Stimulated activated CD8-positive, alpha-beta memory T cell treated with anti-CD3 and anti-CD28 coated beads, Interleukin-7, amount 100 ng/mL, for 24 hours (primary cell): ENCODE data around the gene KPNA1.
"Not testable (repeated sequence)": the region's sequence is repeated elsewhere in the genome, so short reads cannot be mapped to it uniquely, and the experiment has no call there.

Experiments
- DNase-seq: peaks from one replicate; pipeline ENCODE4 v3.0.0-alpha.2; 2020; ENCODE audit warnings: low read depth

The KPNA1 gene

DNA sequence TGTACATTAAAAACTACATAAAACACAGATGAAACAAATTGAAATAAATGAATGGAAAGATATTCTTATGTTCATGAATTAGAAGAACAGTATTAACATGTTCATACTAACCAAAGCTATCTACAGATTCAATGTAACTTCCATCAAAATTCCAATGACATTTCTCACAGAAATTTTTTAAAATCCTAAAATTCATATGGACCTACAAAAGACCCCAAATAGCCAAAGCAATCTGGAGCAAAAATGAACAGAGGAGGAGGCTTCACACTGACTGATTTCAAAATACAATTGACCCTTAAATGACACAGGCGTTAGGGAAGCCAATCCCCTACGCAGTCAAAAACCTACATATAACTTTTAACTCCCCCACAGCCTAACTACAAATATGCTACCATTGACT, 39.4 kb downstream of the KPNA1 start:
- no peak for DNase-seq

DNA sequence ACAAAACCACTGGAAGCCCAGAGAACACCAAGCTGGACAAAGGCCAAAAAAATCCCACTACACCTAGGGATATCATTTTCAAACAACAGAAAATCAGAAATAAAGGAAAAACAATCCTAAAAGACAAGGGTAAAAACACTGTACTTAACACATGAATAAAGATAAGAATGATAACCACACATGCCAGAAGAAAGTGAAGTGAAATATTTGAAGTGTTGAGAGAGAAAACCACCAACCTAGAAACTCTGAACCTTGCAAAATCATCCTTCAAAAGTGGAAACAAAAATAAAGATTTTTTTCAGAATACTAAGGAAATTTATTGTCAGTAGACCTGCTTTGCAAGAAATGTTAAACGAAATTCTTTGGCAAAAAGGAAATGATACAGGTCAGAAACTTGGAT, 45.1 kb downstream of the KPNA1 start:
- no peak for DNase-seq

DNA sequence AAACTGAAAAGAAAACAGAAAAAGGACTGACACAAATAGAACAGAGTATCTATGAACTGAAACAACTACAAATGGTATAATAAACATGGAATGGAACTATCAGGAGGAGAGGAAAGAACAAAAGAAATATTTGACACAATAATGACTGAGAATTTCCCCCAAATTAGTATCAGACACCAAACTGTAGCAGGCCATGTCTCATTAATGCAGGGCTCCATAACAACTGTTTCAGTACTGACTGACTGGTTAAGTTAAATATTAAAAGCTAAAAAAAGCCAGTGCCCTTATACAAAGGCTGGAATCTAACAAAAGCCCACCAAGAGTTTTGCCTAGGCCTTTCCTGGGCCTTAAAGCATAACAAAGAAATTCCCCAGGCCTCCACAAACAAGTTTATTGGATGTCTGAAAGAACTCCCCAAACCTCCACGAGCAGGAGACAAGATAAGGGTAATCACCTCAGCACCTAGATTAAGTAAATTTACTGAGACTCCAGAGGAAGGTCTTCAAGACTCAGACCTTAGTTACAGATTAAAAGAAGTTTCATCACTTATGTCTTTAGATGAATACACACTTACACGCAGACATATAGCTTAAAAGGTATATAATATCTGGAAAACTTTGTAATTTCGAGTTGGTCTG, 45.7 kb downstream of the KPNA1 start:
- DNase-seq: no peak

DNA sequence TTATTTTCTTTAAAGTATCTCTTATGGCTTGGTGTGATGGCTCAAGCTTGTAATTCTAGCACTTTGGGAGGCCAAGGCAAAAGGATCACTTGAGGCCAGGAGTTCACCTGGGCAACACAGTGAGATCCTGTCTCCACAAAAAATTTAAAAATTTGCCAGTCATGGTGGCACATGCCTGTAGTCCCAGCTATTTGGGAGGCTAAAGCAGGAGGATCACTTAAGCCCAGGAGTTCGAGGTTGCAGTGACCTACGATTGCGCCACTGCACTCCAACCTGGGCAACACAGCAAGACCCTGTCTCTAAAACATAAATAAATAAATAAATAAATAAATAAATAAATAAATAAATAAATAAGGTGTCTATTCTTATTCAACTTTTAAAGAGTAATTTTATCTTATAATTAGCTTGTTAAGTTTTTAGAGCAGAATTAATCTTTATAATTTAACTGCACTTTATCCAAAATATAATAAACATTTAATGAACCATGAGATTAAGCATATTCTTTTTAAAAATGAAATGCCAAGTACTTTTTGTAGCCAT, 48.0 kb downstream of the KPNA1 start:
- no peak for DNase-seq

DNA sequence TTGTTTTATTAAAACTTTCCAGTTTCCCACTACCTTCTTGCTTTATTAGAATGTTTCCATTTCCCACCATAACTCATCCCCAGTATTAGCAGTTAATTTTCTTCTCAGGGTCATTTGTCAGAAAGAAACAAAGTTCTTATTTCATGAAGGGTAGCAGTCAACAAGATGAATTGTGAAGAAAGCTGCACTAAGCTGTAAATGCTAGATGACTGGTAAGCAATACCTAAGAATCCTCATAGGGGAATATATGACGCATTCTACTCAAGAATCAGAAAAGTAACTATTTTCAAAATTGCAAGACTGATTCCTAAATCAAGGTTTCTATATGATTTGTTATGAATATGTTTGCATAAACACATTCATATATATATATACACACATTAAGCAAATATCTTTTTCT, 50.1 kb downstream of the KPNA1 start:
- no peak for DNase-seq

DNA sequence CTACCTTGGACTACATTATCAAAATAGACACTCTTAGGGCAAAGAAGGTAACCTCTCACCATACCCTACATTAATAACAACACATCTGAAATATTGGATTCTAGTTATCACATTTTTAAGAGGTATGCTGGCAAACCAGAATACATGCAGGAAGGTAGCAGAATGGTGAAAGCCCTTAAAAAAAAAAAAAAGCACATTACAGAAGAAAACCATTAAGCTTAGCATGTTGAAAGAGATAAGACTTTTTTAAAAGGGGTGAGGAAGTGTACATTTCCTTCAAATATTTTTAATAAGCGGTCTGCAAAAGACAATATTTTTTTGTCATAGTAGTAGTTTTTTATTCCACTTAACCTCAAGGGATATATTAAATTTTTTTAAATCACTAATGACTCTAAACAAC, 52.3 kb downstream of the KPNA1 start:
- no peak for DNase-seq

DNA sequence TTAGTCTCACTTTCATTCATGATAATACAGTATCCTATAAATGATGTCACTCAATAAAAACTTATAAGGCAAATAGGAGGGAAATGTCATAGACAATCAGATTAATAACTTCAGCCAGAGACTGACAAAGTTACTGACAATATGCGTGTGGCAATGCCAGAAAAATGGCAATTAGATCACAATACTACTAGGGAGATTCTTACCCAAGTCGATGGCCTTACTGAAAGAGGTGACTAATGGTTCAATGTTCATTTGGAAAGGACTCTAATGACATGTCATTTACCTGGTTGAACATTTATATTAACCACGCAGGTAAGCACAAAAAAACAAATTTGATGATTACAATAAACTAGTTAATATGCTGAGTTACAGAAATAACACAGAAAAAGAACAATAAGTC, 52.9 kb downstream of the KPNA1 start:
- DNase-seq: no peak

DNA sequence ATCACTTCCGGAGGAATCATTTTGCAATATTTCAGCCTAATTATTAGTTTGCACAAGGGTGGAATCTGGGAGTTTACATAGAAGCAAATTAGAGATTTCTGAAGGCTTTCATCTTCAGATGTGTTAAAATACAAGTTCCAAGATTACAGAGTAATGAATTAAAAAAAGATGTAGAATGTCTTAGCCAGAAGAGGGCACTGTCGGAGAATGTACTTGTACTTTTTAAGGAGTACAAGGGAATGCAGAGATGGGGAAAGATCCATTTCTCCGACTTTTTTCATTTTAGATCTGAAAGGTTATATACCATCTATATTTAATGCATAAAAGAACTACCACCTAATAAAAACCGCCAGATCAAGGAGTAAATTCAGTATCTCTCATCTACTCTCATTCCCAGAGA, 55.7 kb downstream of the KPNA1 start:
- no peak for DNase-seq

DNA sequence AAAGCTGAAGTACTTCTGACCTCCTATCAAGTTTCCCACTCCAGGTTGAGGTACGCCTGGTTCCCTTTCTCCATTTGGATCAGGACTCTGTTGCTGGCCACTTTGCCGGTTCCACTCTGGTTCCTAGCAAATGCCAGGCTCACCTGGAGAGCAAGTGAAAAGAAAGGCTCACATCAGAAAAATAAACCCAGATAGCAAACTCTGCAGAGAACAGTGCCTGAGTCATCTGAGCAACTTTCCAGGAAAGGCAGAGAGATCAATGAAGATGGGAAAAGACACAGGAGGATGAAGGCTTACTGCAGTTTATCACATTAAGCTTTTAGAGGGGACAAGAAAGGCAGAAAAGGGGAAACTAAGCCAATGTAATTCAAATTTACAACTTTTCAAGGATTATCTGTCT, 57.0 kb downstream of the KPNA1 start:
- no peak for DNase-seq

DNA sequence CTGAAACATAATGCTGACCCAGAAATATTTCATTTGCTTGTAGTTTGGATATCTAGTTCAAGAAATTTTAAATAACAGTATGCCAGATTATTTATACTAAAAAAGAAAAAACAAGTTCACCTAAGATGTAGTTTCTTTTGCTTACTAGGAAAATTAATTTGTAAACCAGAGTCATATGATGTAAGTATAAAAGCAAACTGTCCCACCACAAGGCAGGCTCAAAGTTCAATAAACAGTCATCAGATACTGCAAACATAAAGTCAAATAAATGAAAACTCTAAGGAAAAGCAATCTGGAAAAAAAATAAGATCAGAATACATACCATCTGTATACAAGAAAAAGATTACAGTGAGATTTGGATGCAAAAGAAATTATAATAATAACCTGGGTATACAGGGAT, 58.7 kb downstream of the KPNA1 start:
- DNase-seq: no peak

DNA sequence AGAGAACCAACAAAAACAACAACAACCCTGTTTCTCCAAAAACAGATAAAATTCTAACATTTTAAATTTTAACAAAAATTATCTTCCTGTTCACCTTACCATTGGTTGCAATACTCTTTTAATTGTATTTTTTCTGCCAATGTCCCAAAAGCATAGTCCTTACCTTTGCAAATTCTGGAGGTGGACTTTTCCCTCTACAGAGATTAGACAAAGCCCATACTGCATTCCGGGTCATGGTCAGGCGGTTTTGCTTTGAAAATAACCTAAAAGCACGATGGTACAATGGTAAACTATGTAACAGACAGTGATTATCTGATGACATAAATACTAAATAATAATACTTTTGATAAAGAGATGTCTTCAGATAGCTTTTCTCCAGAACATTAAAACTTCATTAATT, 63.4 kb downstream of the KPNA1 start:
- DNase-seq: no peak

DNA sequence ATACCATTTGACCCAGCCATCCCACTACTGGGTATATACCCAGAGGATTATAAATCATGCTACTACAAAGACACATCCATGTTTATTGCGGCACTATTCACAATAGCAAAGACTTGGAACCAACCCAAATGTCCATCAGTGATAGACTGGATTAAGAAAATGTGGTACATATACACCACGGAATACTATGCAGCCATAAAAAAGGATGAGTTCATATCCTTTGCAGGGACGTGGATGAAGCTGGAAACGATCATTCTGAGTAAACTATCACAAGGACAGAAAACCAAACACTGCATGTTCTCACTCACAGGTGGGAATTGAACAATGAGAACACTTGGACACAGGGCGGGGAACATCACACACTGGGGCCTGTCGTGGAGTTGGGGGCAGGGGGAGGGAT, 66.5 kb downstream of the KPNA1 start:
- DNase-seq: not testable (repeated sequence)

DNA sequence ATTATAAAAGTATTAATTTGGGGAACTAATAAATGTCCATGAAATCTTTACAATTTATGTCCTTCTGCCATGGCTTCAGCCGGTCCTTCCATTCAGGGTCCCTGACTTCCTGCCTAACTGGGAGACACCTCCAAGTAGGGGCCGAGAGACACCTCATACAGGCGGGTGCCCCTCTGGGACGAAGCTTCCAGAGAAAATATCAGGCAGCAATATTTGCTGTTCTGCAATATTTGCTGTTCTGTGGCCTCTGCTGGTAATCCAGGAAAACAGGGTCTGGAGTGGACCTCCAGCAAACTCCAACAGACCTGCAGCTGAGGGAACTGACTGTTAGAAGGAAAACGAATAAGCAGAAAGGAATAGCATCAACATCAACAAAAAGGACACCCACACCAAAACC, 70.2 kb downstream of the KPNA1 start:
- DNase-seq: not testable (repeated sequence)

DNA sequence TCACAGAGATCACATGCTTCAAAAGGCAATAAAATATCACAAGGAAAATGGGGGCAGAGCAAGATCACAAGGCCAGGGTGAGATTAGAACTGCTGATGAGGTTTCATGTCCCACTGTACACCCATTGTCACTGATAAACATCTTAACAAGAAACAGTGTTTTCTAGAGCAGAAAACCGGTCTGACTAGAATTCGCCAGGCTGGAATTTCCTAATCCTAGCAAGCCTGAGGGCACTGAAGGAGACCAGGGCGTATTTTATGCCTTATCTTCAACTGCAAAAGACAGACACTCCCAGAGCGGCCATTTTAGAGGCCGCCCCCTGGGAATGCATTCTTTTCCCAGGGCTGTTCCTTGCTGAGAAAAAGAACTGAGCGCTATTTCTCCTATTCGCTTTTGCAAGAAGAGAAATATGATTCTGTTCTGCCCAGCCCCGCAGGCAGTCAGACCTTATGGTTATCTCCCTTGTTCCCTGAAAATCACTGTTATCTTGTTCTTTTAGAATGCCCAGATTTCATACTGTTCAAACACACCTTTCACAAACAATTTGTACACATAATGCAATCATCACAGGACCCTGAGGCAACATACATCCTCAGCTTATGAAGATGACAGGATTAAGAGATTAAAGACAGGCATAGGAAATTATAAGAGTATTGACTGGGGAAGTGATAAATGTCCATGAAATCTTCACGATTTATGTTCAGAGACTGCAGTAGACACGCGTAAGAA, 70.8 kb downstream of the KPNA1 start:
- DNase-seq: not testable (repeated sequence)

DNA sequence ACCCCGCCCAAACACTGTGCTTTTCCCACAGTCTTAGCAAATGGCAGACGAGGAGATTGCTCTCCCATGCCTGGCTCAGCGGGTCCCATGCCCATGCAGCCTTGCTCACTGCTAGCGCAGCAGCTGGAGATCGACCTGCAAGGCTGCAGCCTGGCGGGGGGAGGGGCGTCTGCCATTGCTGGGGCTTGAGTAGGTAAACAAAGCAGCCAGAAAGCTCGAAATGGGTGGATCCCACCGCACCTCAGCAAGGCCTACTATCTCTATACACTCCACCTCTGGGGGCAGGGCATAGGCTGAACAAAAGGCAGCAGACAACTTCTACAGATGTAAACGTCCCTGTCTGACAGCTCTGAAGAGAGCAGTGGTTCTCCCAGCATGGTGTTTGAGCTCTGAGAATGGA, 71.6 kb downstream of the KPNA1 start:
- no peak for DNase-seq

DNA sequence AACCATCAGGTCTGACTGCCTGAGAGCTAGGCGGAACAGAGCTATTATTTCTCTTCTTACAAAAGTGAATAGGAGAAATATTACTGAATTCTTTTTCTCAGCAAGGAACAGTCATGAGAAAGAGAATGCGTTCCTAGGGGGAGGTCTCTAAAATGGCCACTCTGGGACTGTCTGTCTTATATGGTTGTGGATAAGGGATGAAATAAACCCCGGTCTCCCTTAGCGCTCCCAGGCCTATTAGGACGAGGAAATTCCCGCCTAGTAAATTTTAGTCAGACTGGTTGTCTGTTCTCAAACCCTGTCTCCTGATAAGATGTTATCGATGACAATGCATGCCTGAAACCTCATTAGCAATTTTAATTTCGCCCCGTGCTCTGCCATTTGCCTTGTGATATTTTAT, 78.8 kb downstream of the KPNA1 start:
- DNase-seq: no peak

DNA sequence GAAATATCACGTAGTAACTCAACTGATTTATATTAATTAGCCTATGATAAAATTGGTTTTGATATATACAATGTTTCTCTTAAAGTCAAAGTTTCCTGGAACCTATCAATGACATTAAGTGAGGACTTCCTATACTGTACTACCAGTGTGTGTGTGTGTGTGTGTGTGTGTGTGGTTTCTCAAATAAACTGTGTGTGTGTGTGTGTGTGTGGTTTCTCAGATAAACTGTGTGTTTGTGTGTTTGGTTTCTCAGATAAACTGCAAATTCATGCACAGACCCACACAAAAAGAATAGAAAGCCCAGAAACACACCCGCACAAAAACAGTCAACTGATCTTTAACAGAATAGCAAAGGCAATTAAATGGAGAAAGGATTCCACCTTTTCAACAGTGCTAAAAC, 84.4 kb downstream of the KPNA1 start:
- DNase-seq: no peak

DNA sequence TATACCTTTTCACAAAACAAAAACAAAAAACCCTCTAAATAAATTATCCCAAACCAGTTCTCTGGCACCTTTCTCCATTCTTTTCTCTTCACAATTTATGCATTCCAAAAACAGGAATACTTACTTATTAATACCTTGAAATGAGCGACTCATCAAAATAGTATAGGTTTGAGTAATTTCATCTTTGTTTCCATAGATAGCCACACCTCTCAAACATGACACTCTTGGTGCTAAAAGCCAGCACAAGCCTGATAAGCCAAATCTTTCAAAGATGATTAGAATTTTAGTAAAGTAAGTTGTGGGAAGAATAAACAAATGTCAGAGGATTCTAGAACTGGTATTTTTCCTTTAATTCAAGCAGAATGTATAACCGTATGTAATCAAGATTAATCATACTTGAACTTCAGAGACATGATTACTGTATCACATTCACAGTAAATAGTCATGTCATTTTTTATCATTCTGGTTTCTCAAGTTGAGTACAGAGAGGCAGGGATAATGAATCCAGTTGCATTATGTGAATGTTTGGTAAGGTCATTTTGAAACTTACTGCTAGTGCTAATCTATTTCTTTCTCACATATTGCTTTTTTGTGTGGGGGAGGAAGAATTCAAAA, 86.8 kb downstream of the KPNA1 start:
- DNase-seq: no peak

DNA sequence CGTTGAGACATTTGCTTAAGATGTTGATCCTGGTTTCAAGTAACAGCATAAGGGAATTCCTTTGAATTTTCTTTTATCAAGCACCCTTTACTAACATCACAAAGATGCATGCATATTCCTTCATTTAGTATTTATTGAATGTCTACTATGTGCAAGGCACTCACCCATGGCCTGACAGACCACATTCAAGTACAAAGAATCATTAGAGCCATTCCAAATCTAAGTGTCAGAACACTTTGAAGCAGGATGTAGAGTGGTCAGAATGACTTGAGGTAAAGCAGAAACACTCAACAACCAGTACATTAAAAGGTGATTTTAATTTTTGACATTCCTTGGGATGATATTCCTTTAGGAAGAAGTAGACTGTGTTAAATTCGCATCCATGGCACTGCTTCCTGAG, 92.9 kb downstream of the KPNA1 start:
- DNase-seq: no peak

DNA sequence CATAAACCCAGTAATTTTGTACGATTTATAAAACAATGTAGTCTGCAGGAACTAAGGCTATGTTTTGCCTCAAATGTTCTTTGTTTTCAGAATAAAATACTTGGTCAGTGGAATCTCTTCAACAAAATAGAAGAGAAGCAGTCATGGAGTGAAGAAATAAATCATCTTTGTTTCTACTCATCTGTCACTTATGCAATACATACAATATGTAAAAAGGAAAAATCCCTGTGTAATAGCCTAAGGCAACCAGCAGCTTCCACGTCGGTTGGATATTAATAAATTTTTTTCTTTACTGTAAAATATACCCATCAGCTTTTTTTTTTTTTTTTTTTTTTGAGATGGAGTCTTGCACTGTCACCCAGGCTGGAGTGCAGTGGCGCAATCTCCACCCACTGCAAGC, 93.6 kb downstream of the KPNA1 start:
- no peak for DNase-seq

DNA sequence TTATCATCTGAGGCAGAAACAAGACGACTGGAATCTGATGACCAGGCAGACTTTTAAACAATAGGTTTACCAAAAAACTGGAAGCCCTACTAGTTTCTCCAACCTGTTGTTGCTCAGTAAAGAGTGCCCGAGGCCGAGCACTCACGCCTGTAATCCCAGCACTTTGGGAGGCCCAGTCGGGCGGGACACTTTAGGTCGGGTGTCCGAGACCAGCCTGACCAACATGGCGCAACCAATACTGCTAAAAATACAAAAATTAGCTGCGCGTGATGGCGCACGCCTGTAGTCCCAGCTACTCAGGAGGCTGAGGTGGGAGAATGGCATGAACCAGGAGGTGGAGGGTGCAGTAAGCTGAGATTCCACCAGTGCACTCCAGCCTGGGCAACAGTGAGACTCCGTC, 97.8 kb downstream of the KPNA1 start:
- DNase-seq: no peak

DNA sequence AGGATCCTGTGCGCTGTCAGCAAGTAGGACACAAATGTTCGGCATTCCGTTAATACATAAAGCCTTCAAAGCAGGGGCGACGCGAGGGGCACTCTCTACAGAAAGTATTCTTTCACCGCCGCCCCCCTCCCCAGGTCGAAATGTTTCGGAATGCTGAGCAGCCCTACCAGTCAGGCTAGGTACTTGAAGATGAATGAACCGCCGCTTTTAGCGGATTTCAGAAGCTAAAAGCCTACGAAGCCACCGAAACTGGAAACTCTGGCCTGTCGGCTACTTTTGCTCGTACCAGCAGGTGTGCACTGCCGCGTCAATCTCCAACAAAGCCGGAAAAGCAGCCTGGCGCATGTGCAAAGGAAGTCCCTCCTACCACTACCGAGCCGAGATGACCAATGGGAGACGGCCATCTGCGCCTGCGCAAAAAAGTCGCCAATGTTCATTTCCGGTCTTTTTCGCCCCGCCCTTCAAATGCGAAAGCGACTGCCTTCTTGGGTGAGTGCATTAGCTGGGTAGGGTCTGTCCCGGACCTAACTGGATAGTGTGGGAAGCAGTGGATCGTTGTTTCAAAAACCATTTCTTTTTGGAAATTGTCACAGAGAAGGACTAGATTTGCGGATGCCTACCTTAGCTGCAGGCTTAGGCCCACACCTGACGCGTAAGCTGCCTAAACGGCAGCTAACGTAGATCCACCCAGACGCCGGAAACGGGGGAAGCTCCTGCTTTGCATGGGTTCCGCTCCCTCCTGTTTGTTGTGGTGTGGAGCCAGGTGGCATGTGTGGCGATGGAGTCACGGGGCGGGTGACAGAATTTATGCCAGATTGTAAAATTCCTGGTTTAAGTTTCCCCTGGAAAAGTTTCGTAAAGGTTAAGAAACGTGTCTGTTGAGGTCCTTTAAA, 98.7 kb downstream of the KPNA1 start, which contains the start of gene WDR5B:
TSS of gene WDR5B (minus strand) at position 301 of the 893 bp plus-strand sequence. CDS start 534 bp downstream, outside the sequence.
- peak; percentile 99 for DNase-seq
